ENCODE data around the gene LARP4B.

The LARP4B gene

GRCh38 chr10:931326-932318, at the start of gene LARP4B:
Gene LARP4B, minus strand, starts transcription at chr10:931705. Its CDS starts 45,984 bp downstream, at chr10:885721.
- FAIRE-seq: no peak

GRCh38 chr10:980468-981093, 49.1 kb upstream of the LARP4B start:
- FAIRE-seq: no peak

DNA sequence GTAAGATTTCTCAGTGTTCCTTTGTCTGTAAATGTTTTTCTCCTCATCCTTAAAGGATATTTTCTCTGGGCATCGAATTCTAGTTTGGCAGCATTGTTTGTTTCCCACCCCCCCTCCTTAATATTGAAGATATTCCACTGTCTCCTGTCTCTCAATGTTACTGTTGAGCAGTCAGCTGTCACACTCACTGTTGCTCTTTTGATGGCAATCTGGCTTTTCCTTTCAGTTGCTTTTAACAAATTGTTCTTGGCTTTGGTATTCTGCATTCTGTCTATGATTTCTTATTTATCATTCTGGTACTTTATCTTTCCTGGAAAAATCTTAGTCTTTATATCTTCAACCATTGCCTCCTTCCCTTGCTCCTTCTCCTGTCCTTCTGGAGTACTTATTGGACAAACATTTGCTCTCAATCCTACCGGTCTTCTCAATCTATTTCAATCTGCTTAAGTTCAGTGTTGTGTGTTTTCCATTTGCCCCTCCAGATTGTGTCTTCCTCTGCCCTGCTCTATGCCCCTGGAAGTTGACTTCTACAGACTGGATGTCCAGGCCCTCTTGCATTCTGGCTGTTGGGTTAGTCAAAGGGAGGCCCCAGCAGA, 47.4 kb upstream of the LARP4B start:
- FAIRE-seq: no peak

DNA sequence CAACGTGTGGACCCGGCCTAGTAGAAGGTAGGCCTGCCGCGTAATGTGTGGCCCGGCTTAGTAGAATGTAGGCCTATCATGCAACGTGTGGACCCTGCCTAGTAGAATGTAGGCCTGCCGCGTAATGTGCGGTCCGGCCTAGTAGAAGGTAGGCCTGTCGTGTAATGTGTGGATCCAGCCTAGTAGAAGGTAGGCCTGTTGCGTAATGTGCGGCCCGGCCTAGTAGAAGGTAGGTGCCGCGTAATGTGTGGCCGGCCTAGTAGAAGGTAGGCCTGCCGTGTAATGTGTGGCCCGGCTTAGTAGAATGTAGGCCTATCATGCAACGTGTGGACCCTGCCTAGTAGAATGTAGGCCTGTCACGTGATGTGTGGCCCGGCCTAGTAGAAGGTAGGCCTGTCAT, 44.8 kb upstream of the LARP4B start:
- FAIRE-seq: no peak

DNA sequence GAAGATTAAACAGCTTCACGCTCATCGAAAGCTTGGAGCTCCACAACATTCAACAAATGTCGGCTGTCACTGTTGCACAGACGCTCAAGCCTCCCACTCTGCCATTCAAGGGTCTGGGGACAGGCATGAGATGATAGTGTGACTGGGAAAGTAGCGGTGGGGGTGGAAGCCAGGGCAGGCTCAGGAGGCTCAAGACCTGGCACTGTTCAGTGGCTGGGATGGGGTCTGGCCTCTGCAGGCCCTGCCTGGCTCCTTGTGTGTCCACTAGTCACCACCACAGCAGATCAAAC, 43.2 kb upstream of the LARP4B start:
- no peak for FAIRE-seq

GRCh38 chr10:974038-974784, 42.7 kb upstream of the LARP4B start:
- FAIRE-seq: no peak

GRCh38 chr10:972763-973162, 41.3 kb upstream of the LARP4B start:
- FAIRE-seq: no peak

GRCh38 chr10:971613-972012, 40.1 kb upstream of the LARP4B start:
- FAIRE-seq: no peak

GRCh38 chr10:971150-971542, 39.6 kb upstream of the LARP4B start:
- FAIRE-seq: no peak

- FAIRE-seq: no peak
Observed at GRCh38 chr10:970311-971149, 39.0 kb upstream of the LARP4B start.

- FAIRE-seq: no peak
Observed at GRCh38 chr10:969473-970150, 38.1 kb upstream of the LARP4B start.

DNA sequence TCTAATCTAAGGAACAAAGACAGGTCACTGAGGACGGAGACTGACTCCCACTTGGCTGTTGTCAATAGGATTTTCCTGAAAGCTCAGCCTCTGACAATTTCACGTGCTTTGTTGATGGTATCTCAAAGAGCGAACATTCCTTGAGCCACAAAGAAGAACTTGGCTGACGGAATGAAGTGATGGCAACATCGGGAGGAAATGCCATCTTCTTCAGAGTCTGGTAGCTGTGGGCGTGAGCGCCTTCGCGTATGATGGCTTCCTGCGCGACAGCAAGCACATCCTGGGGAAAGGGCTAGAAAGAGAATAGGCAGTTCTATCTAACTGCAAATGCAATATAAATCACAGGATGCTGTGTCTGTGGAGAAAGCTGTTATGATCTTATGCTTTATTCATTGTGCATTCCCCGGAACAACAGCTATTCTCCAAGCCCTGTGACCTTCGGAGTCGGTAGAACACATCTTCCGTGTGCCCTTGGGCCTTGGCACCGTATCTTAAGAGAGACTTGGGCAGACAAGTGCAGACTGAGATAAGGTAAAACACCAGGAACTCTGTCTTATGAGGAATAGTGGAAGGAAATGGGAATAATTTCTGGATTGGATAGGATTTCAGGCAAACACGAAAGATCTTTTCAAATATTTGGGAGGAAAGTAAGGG, 37.2 kb upstream of the LARP4B start:
- FAIRE-seq: no peak

DNA sequence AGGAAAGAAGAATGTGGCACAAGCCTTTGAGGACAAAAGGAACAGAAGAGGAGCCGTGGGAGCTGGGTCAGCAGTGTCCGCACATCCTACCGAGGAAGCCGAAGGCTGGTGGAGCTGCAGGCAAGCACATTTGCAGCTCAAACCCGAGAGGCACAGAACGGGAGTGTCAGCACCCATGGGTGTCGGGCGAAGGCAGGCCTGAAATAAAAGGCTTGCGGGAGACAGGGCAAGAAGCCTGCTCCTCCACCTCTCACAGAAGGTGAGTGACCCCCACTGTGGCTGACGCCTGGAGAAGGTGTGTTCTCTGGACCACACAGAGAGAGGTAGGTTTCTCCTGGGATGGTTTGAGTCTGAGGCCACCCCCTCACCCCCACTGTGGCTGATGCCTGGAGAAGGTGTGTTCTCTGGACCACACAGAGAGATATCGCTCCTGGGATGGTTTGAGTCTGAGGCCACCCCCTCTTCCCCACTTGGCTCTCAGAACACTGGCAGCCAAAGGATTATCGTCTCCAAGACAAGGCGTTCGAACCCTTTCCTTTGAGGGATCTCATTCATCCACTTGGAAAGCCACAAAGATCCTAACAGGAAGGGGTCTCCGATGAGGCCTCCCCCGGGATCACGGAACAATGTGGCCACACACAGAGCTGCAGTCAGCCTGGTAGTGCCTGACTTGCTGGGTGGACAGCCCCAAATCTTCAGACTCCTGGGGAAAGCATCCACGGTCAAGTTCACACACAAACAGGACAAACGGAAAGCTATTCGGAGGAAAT, 35.1 kb upstream of the LARP4B start:
- FAIRE-seq: no peak

GRCh38 chr10:964988-965417, 33.5 kb upstream of the LARP4B start:
- no peak for FAIRE-seq

DNA sequence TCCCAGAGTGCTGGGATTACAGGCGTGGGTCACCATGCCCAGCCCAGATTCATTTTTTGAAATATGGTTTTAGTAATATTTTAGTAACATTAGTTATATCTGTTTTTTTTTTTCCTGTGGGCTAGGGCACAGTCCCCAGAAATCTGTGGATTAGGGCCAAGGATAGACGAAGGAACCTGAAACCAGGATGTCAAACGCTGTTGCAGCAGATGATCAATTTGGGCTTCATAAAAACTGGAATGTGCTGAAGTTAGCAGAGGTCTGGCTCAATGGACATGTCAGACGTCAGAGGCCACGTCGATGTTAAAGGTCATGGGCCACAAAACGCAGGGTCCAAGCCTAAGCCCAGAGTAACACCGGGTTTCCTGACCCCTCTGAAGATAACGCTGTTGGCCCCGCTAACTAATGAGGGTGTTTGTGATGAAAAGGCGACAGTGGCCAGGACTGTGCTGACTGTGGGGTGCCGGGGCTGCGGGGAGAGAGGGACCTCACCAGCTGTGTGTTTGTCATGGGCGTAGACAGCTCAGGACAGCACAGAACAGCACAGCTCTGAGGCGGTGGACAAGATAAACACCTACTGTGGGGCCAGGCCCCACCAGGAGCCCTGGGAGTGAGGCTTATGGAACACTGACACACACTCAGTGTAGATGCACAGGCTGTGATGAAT, 32.9 kb upstream of the LARP4B start:
- no peak for FAIRE-seq

- FAIRE-seq: no peak
Observed at GRCh38 chr10:963655-964054, 32.1 kb upstream of the LARP4B start.

DNA sequence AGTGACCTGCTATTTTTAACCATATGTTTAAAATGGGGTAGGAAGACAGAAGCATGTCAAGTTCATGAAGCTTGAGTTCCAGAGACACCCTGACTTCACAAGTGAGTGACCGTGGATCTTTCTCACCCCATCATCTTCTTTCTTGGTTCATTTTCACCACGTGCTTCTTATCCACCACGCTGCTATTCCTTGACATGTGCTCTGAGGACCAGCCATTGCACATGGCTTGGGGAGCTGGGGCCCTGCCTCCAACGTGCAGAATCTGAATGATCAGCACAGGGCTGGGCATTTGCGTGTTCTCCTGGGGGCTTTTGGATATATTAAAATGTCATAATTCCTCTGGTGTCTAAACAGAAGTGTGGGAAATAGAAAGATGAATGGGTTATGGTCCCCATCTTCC, 31.7 kb upstream of the LARP4B start:
- FAIRE-seq: no peak

DNA sequence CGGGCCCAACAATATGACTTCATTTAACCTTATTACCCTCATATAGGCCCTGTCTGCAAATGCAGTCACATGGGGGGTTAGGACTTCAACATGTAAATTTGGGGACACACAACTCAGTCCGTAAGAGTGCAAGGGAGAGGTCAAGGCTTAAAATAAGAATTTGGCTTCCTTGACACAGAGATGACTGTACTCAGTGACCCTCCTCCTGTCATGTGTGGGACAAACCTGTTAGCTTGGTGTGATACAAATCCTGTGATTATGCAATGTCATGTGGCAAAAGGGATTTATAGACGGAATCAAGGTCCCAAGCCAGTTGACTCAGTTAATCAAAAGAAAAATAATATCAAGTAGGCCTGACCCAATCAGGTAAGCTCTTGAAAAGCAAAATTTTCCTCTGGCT, 30.8 kb upstream of the LARP4B start:
- no peak for FAIRE-seq

DNA sequence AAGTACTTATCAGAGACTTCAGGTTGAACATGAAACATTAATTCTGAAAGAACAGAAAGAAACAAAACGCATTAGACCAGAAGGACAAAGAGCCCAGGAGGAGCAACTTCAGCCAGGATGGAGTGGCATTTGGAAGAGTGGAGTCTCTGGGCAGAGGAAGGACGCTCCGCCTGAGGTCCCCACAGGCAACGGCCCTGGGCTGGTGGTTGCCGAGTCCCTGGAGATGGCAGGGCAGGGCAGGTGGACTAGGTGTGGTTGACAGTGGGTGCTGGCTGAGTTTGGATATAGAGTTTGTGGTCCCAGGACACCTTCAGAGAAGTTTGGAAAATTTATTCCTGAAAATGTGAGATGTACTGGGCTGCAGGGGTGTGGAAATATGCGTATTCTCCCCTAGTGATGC, 27.4 kb upstream of the LARP4B start:
- FAIRE-seq: no peak

DNA sequence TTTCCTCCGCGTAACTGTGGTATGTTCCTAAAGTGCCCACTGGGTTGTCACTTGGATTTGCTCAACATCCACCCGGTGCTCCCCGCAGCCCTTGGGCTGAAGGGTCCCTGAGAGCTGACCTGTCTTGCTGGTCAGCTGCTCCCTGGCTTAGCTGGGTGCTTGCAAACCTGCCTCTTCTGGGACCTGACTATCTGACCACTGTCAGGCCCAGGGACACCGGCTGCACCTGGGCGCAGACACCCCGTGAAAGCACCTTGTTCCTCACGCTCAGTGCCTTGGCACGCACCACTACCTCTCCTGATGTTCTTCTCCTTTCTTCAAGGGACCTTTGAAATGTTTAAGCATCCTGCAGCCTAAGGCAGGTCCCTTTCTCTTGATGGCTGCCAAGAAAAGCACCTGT, 26.6 kb upstream of the LARP4B start:
- no peak for FAIRE-seq

All from G401.6 (cell line).